ENCODE measurements around the gene MYO10.

DNA sequence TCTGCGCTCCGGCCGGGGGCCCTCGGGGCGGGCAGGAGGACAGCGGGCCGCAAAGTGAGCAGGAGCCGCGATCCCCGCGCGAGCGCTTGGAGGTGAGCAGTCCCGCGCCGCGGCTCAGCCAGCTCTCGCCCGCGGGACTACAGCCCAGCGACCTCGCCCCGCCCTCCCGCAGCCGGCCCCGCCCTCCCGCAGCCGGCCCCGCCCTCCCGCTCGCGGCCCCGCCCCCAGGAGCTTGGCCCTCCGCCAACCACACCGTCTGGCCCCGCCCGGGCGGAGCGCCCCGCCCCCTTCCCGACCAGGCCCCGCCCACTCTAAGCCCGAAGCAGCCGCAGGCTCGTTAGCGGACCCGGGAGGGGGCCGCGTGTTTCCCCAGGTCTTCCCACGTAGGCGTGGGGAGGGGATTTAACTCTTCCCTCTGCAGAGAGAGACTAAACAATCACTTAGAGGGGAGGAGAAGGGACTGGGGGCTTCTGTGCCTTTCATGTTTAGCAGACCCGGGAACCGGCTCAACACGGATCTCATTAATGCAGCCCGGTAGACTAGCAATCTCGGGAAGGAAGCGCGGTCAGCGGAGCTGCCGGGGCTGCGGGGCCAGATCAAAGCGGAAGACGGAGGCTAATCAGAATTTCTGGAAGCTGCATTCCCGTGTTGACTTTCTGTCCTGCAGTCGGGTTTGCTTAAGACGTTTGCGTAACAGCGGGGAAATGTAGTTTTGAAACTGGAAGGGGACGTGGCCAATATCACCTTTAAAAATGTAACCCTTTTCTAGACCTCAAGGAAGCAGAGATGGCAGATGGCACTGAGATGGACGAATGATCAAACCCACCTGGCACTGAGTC is at the start of gene MYO10:
- TF ChIP-seq EP300 (IDR thresholded peaks at IDR 0.05) = no peak
- no peak for TF ChIP-seq CTCF (IDR thresholded peaks at IDR 0.05)

All from upper lobe of left lung (tissue), 4 donors.